Liver (tissue), 3 donors: ENCODE measurements around the gene CEP63.

Source experiments
- YY1 ChIP-seq: IDR thresholded peaks from 2 replicates; pipeline ENCODE4 v1.6.1; 2016; ENCODE audit warnings: antibody characterized with exemption, mild to moderate bottlenecking
- TF ChIP-seq, protein P1 (sequence below): fragments of 150-350 bp; IDR thresholded peaks from 2 replicates; pipeline ENCODE4 v1.5.1; 2017; ENCODE audit warnings: improper control_type of control experiment, low read depth, low read length; ENCODE audit not compliant: missing input control
- TF ChIP-seq, protein P2 (sequence below): IDR thresholded peaks from 2 replicates; pipeline ENCODE4 v1.6.1; 2016; ENCODE audit warnings: antibody characterized with exemption
- donor health status: healthy.
- donor health status: healthy.

DNA sequence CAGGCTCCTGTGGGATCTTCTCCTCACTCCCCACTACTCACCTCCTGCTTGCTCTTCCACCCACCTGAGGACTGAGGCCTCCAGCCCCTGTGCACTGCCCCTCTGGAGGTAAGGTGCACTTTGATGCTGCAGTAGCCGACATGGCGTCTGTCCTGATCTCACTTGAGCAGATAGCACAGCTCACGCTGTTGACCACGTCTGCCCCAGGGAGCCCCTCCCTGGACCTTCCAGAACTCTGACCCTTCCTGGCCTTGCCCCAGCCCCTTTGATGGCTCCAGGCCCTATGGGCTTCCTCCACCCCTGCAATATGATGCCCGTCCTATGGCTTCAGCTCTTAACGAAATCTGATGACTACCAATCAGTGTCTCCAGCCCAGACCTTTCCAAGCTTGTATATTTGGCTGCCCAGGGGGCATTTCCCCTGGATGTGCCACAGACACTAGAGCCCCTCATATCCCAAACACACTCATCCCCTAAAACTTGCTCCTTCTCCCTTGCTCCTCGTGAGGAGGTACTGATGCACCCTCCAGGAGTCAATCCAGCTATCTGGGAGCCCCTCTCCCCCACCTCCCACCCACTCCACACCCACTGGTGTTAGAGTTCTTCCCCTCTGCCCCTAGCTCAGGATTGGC lies 137.9 kb downstream of the CEP63 start:
- TF ChIP-seq, protein P1, sequence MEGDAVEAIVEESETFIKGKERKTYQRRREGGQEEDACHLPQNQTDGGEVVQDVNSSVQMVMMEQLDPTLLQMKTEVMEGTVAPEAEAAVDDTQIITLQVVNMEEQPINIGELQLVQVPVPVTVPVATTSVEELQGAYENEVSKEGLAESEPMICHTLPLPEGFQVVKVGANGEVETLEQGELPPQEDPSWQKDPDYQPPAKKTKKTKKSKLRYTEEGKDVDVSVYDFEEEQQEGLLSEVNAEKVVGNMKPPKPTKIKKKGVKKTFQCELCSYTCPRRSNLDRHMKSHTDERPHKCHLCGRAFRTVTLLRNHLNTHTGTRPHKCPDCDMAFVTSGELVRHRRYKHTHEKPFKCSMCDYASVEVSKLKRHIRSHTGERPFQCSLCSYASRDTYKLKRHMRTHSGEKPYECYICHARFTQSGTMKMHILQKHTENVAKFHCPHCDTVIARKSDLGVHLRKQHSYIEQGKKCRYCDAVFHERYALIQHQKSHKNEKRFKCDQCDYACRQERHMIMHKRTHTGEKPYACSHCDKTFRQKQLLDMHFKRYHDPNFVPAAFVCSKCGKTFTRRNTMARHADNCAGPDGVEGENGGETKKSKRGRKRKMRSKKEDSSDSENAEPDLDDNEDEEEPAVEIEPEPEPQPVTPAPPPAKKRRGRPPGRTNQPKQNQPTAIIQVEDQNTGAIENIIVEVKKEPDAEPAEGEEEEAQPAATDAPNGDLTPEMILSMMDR: no peak
- TF ChIP-seq, protein P2, sequence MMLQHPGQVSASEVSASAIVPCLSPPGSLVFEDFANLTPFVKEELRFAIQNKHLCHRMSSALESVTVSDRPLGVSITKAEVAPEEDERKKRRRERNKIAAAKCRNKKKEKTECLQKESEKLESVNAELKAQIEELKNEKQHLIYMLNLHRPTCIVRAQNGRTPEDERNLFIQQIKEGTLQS: no peak
- TF ChIP-seq YY1: no peak
